ENCODE results near the gene CACNB1.

DNA sequence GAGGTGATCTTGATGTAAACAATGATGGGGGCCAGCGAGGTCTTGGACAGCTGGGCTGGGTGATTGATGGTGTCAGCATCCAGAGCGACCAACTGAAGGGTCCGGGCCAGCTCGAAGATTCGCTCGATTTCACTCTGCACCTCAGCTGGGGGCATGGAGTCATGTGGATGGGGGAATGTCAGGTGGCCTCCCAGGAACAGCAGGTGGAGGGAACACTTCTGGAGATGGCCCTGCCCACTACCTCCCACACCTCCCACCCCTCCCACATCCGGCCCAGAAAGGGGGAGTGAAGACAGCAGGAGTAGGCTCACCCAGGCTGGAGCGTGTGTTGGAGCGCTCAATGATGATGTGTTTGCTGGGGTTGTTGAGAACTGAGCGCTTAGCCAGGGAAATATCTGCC lies 13.7 kb downstream of the CACNB1 start:
- no peak for TF ChIP-seq POLR2A (IDR thresholded peaks at IDR 0.05; ENCODE audit: extremely low read depth, insufficient read length)
- TF ChIP-seq MYC (IDR thresholded peaks at IDR 0.05; ENCODE audit: low read depth, low read length), result no peak

All from NB4 (cell line).